ENCODE measurements around the gene TBC1D24.
"Not testable (repeated sequence)": the region's sequence is repeated elsewhere in the genome, so short reads cannot be mapped to it uniquely, and the experiment has no call there.

The TBC1D24 gene

DNA sequence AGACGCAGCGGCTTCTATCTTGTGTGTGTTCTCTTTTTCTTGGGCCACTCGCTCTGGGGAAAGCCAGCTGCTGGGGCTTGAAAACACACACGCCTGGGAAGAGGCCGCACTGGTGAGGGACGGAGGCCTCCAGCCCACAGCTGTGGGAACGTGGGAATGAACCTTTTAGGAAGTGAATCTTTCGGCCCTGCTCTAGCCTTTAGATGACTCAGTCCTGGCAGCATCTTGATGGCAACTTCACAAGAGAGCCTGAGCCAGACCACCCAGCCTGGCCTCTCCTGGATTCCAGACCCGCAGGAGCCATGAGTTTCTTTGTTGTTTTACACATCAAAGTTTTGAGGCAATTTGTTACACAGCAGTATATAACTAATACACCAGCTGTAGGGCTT, 60.7 kb downstream of the TBC1D24 start:
- Histone ChIP-seq H3K27ac (no peak overlapping the region), H3K9me3 (ENCODE audit: severe bottlenecking) (no peaks in the 10 kb centered on the region), H3K27me3 (ENCODE audit: insufficient read depth, low read depth, severe bottlenecking) (no peaks in the 10 kb centered on the region), H3K4me3 (ENCODE audit: low read depth, low read length) (no peak overlapping the region), H3K36me3 (no peaks in the 10 kb centered on the region; the same call in 1 of the 2 replicates)
- no peak for DNase-seq
- TF ChIP-seq CTCF (IDR thresholded peaks at IDR 0.05; ENCODE audit: low read depth, low read length): no peak

DNA sequence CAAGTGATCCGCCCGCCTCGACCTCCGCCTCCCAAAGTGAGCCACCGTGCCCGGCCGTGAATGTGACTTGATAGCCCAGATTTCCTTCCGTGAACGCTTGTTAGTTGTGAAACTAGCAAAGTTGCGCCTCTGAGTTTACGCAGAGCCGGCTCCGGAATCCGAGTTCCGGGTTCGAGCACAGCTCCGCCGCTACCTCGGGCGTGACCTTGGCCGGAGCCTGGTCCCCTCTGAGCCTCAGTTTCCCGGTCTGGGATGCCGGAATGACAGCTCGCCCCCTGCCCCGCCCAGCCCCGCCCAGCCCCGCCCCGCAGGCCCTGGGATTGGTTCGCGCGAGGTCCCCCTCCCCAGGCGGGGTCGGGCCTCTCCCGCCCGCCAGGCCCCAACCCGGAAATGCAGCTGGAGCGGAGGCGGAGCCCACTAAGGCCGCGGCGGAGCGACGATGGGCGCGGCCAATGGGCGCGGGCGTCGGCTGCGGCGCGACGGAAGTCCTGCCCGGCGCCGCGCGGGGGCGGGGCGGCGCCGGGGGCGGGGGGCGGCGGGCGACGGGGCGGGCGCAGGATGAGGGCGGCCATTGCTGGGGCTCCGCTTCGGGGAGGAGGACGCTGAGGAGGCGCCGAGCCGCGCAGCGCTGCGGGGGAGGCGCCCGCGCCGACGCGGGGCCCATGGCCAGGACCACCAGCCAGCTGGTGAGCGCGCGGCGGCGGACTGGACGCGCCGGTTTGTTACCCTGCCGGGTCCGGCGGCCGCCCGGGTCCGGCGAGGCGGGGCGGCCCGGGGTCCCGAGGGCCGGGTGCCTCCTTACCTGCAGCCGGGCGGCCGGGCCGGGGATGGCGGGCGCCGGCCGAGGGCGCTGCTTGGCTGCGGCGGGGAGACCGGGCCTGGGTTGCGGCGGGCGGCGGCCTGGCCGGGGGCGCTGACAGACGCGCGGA, 62.8 kb downstream of the TBC1D24 start, which contains the start of gene PDPK1:
PDPK1 (plus strand) TSS at position 571 of the 929 bp plus-strand sequence; CDS start at position 663, 92 bp downstream.
- no peak for TF ChIP-seq CTCF (IDR thresholded peaks at IDR 0.05; ENCODE audit: low read depth, low read length)
- Histone ChIP-seq H3K4me3 (ENCODE audit: low read depth, low read length) (peak within 1 kb of the TSS; percentile 70), H3K9me3 (ENCODE audit: severe bottlenecking) (no peaks in the 10 kb centered on the region), H3K27ac (peak within 1 kb of the TSS; percentile 29), H3K36me3 (no peaks in the 10 kb centered on the region; the same call in 1 of the 2 replicates), H3K27me3 (ENCODE audit: insufficient read depth, low read depth, severe bottlenecking) (no peaks in the 10 kb centered on the region)
- DNase-seq: peak; percentile 92

- H3K27ac ChIP-seq; H3K36me3 ChIP-seq; H3K4me3 ChIP-seq (ENCODE audit: low read depth, low read length); DNase-seq; H3K9me3 ChIP-seq (ENCODE audit: severe bottlenecking); H3K27me3 ChIP-seq (ENCODE audit: insufficient read depth, low read depth, severe bottlenecking): not testable (repeated sequence)
Measured at GRCh38 chr16:2539192-2539844, 64.4 kb downstream of the TBC1D24 start.

GRCh38 chr16:2539845-2540458, 65.0 kb downstream of the TBC1D24 start:
- not testable (repeated sequence) for H3K27me3 ChIP-seq (ENCODE audit: insufficient read depth, low read depth, severe bottlenecking); H3K27ac ChIP-seq; H3K36me3 ChIP-seq; H3K9me3 ChIP-seq (ENCODE audit: severe bottlenecking); H3K4me3 ChIP-seq (ENCODE audit: low read depth, low read length)
- peak; percentile 42 for TF ChIP-seq CTCF (IDR thresholded peaks at IDR 0.05; ENCODE audit: low read depth, low read length)
- DNase-seq: peak; percentile 52

DNA sequence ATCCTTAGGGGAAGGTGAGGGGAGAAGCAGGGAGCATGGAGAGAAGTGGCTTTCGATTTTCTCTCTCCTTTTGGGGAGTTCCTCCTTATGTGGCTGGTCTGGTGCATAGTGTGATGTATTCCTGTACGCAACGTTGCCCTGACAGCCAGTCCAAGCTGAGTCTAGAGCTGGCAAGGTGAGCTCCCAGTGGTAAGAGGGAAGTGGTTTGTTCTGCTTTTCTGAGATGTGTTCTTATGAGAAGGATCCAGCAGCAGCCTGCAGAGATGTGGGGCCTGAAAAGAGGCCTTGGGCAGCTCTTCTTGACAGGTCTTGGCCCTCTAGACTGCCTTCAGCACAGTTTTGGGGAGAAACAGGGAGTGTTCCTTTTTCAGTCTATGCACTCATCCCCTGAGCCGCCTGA, 66.0 kb downstream of the TBC1D24 start:
- not testable (repeated sequence) for H3K4me3 ChIP-seq (ENCODE audit: low read depth, low read length); H3K36me3 ChIP-seq; H3K9me3 ChIP-seq (ENCODE audit: severe bottlenecking); H3K27me3 ChIP-seq (ENCODE audit: insufficient read depth, low read depth, severe bottlenecking); H3K27ac ChIP-seq; DNase-seq

DNA sequence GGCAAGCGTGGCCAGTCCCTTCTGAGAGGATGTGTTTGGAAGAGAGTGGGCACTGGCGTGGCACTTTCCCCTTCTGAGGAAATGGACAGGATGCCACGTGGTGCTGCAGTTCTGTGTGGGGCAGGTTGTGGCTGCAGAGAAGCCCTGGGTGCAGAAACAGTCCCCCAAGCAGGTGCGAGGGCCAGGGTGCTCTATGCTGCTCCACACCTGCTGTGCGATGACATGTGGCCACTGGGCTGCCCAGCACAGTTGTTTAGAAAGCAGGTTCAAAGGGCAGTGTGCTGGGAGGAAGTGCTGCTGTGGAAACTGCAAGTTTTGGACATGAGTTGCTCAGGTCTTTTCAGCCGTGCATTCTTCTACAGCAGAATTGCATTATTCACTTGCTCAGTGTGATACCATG, 66.5 kb downstream of the TBC1D24 start:
- not testable (repeated sequence) for H3K4me3 ChIP-seq (ENCODE audit: low read depth, low read length); H3K27ac ChIP-seq; H3K27me3 ChIP-seq (ENCODE audit: insufficient read depth, low read depth, severe bottlenecking); DNase-seq; H3K36me3 ChIP-seq; H3K9me3 ChIP-seq (ENCODE audit: severe bottlenecking)

DNA sequence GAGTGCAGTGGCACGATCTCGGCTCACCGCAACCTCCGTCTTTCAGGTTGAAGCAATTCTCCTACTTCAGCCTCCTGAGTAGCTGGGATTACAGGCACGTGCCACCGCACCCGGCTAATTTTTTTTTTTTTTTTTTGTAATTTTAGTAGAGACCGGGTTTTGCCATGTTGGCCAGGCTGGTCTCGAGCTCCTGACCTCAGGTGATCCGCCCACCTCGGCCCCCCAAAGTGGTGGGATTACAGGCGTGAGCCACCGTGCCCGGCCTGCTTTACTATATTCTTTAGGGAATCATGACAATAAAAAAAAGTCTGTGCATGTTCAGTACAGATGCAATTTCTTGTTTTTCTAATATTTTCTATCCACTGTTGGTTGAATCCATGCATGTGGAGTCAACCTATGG, 68.8 kb downstream of the TBC1D24 start:
- not testable (repeated sequence) for H3K36me3 ChIP-seq; H3K27me3 ChIP-seq (ENCODE audit: insufficient read depth, low read depth, severe bottlenecking); H3K27ac ChIP-seq; H3K4me3 ChIP-seq (ENCODE audit: low read depth, low read length); H3K9me3 ChIP-seq (ENCODE audit: severe bottlenecking); DNase-seq

- DNase-seq, H3K36me3 ChIP-seq: not testable (repeated sequence)
Measured at GRCh38 chr16:2550283-2550878, 75.5 kb downstream of the TBC1D24 start.

More at GRCh38 chr16:2550283-2550878, 75.5 kb downstream of the TBC1D24 start:
- H3K4me3 ChIP-seq (ENCODE audit: low read depth, low read length); H3K9me3 ChIP-seq (ENCODE audit: severe bottlenecking); H3K27me3 ChIP-seq (ENCODE audit: insufficient read depth, low read depth, severe bottlenecking); H3K27ac ChIP-seq: not testable (repeated sequence)
